GM12872 (cell line): ENCODE data around the gene ETV3.

ENCODE experiments used
- TF ChIP-seq, protein P1 (sequence below): IDR thresholded peaks from 3 replicates; pipeline ENCODE4 v1.5.1; 2011; ENCODE audit warnings: low read depth, mild to moderate bottlenecking, low read length, moderate library complexity; ENCODE audit not compliant: insufficient read depth

The ETV3 gene

DNA sequence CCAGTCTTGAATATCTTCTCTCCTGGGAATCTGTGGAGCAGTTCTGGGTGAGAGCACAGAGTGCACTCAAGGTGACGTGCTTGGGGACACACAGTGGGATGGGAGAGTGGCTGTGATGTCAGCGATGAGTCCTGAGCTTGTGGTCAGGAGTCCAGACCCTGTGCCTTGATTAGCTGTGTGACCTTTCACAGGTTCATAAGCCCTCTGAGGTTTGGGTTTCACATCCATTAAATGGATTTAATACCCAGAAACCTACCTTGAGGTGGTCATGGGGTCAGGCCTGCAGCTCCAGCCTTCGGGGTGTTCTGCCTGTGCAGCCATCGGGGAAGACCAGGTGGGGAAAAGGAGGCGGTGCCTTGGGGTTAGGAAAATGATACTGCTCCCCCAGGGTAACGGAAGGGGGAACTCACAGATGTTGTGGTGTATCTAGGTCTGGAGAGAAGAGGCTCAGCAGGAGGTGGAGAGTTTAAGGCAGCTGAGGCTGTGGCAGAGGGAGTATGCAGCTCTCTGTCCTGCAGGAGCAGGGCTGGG lies 38.5 kb upstream of the ETV3 start:
- TF ChIP-seq, protein P1, sequence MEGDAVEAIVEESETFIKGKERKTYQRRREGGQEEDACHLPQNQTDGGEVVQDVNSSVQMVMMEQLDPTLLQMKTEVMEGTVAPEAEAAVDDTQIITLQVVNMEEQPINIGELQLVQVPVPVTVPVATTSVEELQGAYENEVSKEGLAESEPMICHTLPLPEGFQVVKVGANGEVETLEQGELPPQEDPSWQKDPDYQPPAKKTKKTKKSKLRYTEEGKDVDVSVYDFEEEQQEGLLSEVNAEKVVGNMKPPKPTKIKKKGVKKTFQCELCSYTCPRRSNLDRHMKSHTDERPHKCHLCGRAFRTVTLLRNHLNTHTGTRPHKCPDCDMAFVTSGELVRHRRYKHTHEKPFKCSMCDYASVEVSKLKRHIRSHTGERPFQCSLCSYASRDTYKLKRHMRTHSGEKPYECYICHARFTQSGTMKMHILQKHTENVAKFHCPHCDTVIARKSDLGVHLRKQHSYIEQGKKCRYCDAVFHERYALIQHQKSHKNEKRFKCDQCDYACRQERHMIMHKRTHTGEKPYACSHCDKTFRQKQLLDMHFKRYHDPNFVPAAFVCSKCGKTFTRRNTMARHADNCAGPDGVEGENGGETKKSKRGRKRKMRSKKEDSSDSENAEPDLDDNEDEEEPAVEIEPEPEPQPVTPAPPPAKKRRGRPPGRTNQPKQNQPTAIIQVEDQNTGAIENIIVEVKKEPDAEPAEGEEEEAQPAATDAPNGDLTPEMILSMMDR = no peak

DNA sequence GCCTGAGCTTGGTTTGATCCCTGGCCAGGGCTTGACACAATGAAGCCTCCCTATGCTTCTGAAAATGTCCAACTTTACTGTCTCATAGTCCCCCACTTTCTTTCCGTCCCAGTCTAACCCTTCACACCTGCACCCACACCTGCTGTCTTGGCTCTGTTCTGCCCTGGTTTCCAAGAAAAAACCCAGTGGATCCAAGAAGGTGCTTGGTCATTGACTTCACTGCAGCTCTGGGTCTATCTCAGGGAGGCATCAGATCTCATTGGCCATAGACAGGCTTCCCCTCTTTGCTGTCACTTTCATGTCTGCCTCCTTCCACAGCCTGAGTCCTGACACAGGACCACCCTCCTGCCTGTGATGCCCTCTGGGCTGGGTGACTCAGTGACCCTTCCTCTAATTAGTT lies 37.8 kb upstream of the ETV3 start:
- TF ChIP-seq, protein P1 = no peak

DNA sequence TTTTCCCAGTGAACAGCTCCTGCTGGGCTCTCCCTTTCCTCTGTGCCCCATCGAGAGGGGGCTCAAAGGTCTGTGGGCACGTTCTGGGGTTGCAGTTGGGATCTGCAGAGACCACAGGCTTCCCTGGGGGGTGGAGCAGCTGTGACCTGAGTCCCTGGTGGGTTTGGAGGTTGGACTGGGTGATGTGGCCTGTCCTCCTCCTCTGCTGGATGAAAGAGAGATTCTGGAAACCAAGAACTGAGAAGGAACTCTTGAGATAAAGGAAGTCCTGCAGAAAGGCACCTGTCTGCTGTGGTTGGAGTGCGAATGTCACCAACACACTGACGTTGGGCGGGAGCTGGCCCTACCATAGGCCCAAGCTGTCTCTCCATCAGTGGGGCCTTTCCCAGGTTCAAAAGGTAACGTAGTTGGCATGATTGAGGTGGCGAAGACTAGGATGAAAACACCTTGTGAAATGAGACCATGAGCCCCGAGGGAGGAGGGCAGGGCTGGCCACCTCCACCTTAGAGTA lies 35.8 kb upstream of the ETV3 start:
- TF ChIP-seq, protein P1 = no peak

GRCh38 chr1:157171903-157172503 lies 33.8 kb upstream of the ETV3 start:
- TF ChIP-seq, protein P1 = peak; percentile 55

GRCh38 chr1:157170677-157171515 lies 32.7 kb upstream of the ETV3 start:
- TF ChIP-seq, protein P1 = peak; percentile 70

- TF ChIP-seq, protein P1 = no peak
These were observed 29.8 kb upstream of the ETV3 start for GRCh38 chr1:157168015-157168414.

- TF ChIP-seq, protein P1 = no peak
These were observed 29.2 kb upstream of the ETV3 start for GRCh38 chr1:157167437-157167836.
